GM12878 (cell line): ENCODE results near the gene MED31.

ENCODE experiments used
- CTCF ChIP-seq, 3 experiments: IDR thresholded peaks in 2 of 3; conservative IDR thresholded peaks in 1 of 3; 2 replicates each; pipeline ENCODE4 v1.5.1; 2011; ENCODE audit warnings: low read depth in 3 of 3, low read length in 3 of 3, mild to moderate bottlenecking in 3 of 3, control low read depth in 2 of 3, moderate library complexity in 2 of 3, inconsistent platforms in 1 of 3, mixed read lengths in 1 of 3; ENCODE audit not compliant: control insufficient read depth in 2 of 3, insufficient read depth in 1 of 3; ENCODE audit errors: extremely low read depth in 1 of 3
- JUNB ChIP-seq: IDR thresholded peaks from 2 replicates; pipeline ENCODE4 v1.6.1; 2016; ENCODE audit warnings: antibody characterized with exemption, mild to moderate bottlenecking
- MAX ChIP-seq: IDR thresholded peaks from 2 replicates; pipeline ENCODE4 v1.6.1; 2012; ENCODE audit warnings: low read depth, low read length, improper control_type of control experiment
- POLR2A ChIP-seq: IDR thresholded peaks from 2 replicates; pipeline ENCODE4 v1.6.1; 2011; ENCODE audit warnings: low read depth, mild to moderate bottlenecking, low read length
- RBBP5 ChIP-seq: fragments of 200-600 bp; sonication (generic); conservative IDR thresholded peaks from 2 replicates; pipeline ENCODE4 v1.6.1; 2016
- SPI1 ChIP-seq: IDR thresholded peaks from 2 replicates; pipeline ENCODE4 v1.6.1; 2011; ENCODE audit warnings: low read depth, mild to moderate bottlenecking, low read length, moderate library complexity, borderline replicate concordance; ENCODE audit not compliant: insufficient read depth
- TF ChIP-seq, protein P1 (sequence below): fragments of 450-650 bp; IDR thresholded peaks from 2 replicates; pipeline ENCODE4 v1.6.1; 2018; ENCODE audit warnings: borderline replicate concordance, mild to moderate bottlenecking; ENCODE audit not compliant: partially characterized antibody

- TF ChIP-seq SPI1 (no peak), CTCF (IDR thresholded peaks at IDR 0.05 in 2 of 3, conservative IDR thresholded peaks at IDR 0.05 in 1 of 3; ENCODE audit: control insufficient read depth in 2 of 3, extremely low read depth in 1 of 3, insufficient read depth in 1 of 3, low read depth in 3 of 3, low read length in 3 of 3) (no peak), MAX (no peak), RBBP5 (no peak), JUNB (no peak), POLR2A (no peak)
- TF ChIP-seq, protein P1, sequence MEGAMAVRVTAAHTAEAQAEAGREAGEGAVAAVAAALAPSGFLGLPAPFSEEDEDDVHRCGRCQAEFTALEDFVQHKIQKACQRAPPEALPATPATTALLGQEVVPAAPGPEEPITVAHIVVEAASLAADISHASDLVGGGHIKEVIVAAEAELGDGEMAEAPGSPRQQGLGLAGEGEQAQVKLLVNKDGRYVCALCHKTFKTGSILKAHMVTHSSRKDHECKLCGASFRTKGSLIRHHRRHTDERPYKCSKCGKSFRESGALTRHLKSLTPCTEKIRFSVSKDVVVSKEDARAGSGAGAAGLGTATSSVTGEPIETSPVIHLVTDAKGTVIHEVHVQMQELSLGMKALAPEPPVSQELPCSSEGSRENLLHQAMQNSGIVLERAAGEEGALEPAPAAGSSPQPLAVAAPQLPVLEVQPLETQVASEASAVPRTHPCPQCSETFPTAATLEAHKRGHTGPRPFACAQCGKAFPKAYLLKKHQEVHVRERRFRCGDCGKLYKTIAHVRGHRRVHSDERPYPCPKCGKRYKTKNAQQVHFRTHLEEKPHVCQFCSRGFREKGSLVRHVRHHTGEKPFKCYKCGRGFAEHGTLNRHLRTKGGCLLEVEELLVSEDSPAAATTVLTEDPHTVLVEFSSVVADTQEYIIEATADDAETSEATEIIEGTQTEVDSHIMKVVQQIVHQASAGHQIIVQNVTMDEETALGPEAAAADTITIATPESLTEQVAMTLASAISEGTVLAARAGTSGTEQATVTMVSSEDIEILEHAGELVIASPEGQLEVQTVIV = no peak
Observed at GRCh38 chr17:6636105-6636504, 15.3 kb downstream of the MED31 start.
